HG03342 (cell line): ENCODE results near the gene CEP126.

ENCODE experiments used
- ATAC-seq: cut with Tn5 transposase; IDR thresholded peaks from one replicate; pipeline ENCODE4 v1.9.1; 2021; ENCODE audit warnings: mild to moderate bottlenecking, moderate library complexity; ENCODE audit not compliant: unreplicated experiment

The CEP126 gene

GRCh38 chr11:101914738-101915426 is at the start of gene CEP126:
TSS of gene CEP126 (plus strand) at chr11:101915010. CDS start at chr11:101915285, 275 bp downstream.
- ATAC-seq, result peak; percentile 98

- ATAC-seq, result no peak
Observed at GRCh38 chr11:101866619-101867491, 48.0 kb upstream of the CEP126 start.

- no peak for ATAC-seq
Observed at GRCh38 chr11:101867951-101868350, 46.9 kb upstream of the CEP126 start.

- ATAC-seq, result no peak
Observed at GRCh38 chr11:101870510-101870909, 44.3 kb upstream of the CEP126 start.

- ATAC-seq, result no peak
Observed at GRCh38 chr11:101872171-101872882, 42.5 kb upstream of the CEP126 start.

- no peak for ATAC-seq
Observed at GRCh38 chr11:101880222-101880621, 34.6 kb upstream of the CEP126 start.

- ATAC-seq, result no peak
Observed at GRCh38 chr11:101881586-101881985, 33.2 kb upstream of the CEP126 start.

GRCh38 chr11:101885631-101886030 is 29.2 kb upstream of the CEP126 start:
- no peak for ATAC-seq

GRCh38 chr11:101889767-101890166 is 25.0 kb upstream of the CEP126 start:
- no peak for ATAC-seq

- no peak for ATAC-seq
Observed at GRCh38 chr11:101894505-101894904, 20.3 kb upstream of the CEP126 start.

GRCh38 chr11:101907815-101908214 is 7.0 kb upstream of the CEP126 start:
- no peak for ATAC-seq

GRCh38 chr11:101909087-101909486 is 5.7 kb upstream of the CEP126 start:
- ATAC-seq, result no peak

- no peak for ATAC-seq
Observed at GRCh38 chr11:101912823-101913284, 2.0 kb upstream of the CEP126 start.

- no peak for ATAC-seq
Observed at GRCh38 chr11:101913656-101914055, 1.2 kb upstream of the CEP126 start.

- no peak for ATAC-seq
Observed at GRCh38 chr11:101914341-101914737, 471 bp upstream of the CEP126 start.

GRCh38 chr11:101915791-101916291 is 1.0 kb downstream of the CEP126 start:
- ATAC-seq, result peak; percentile 66

GRCh38 chr11:101916422-101916821 is 1.6 kb downstream of the CEP126 start, which contains the start of gene ANGPTL5:
TSS of gene ANGPTL5 (minus strand) at chr11:101916522. CDS start at chr11:101907909, 8,613 bp downstream.
- ATAC-seq, result no peak

GRCh38 chr11:101917226-101917625 is 2.4 kb downstream of the CEP126 start:
- ATAC-seq, result no peak

GRCh38 chr11:101920992-101921391 is 6.2 kb downstream of the CEP126 start:
- ATAC-seq, result no peak

- no peak for ATAC-seq
Observed at GRCh38 chr11:101923554-101923953, 8.7 kb downstream of the CEP126 start.

GRCh38 chr11:101929294-101929915 is 14.6 kb downstream of the CEP126 start:
- no peak for ATAC-seq
